Tibial artery (tissue), 4 donors: ENCODE measurements around the gene GPD1.

ENCODE experiments used
- DNase-seq, 2 donors: peaks; one replicate each; pipeline ENCODE4 v3.0.0-alpha.2; 2019
- H3K27ac ChIP-seq, 2 donors: fragments of 200-600 bp; sonication (generic) in 1 of 2; 1 replicate in 1 of 2; 2 replicates in 1 of 2; pipeline ENCODE4 v1.5.1; 2018 to 2019; ENCODE audit warnings: mild to moderate bottlenecking in 1 of 2
- H3K27me3 ChIP-seq, 2 donors: fragments of 200-600 bp; sonication (generic) in 1 of 2; one replicate each; pipeline versions ENCODE4 v1.5.1 to v1.6.0; 2016 to 2019
- H3K36me3 ChIP-seq, 3 donors: fragments of 200-600 bp; sonication (generic) in 2 of 3; one replicate each; pipeline ENCODE4 v1.5.1; 2016 to 2019; ENCODE audit warnings: mild to moderate bottlenecking in 2 of 3
- H3K4me1 ChIP-seq, 4 donors: fragments of 200-600 bp; sonication (generic) in 2 of 4; 1 replicate in 3 of 4; 2 replicates in 1 of 4; pipeline ENCODE4 v1.5.1; 2016 to 2019
- H3K4me3 ChIP-seq, 2 donors: fragments of 200-600 bp; sonication (generic) in 1 of 2; 1 replicate in 1 of 2; 2 replicates in 1 of 2; pipeline ENCODE4 v1.5.1; 2018 to 2019; ENCODE audit warnings: mild to moderate bottlenecking in 2 of 2
- H3K9me3 ChIP-seq, 3 donors: fragments of 200-600 bp; sonication (generic) in 1 of 3; one replicate each; pipeline ENCODE4 v1.5.1; 2016 to 2019
- CTCF ChIP-seq, 2 experiments: fragments of 200-600 bp in 1 of 2; fragments of 450-650 bp in 1 of 2; IDR thresholded peaks; one replicate each; pipeline ENCODE4 v1.5.1; 2017 to 2019; ENCODE audit warnings: antibody characterized with exemption in 2 of 2, mild to moderate bottlenecking in 1 of 2, moderate library complexity in 1 of 2
- intact Hi-C: fragments of 100-400 bp; cut with DNase I; formaldehyde crosslinking; loops from one replicate; pipeline ENCODE4 v1.15.0; 2023; ENCODE audit warnings: low total_unique reads

Gene GPD1

GRCh38 chr12:50057896-50058670 lies 45.7 kb upstream of the GPD1 start:
- H3K27me3 ChIP-seq, result peaks cover 0 to 28% of the 10 kb centered on the region in 2 donors
- H3K27ac ChIP-seq, result peak overlapping the region in 1 of 2 donors; percentile 45
- peaks cover 0 to 27% (median 25%) of the 10 kb centered on the region in 4 donors for H3K4me1 ChIP-seq
- intact Hi-C loops, result loop anchor here (5.0 kb wide), 1 partner anchor 91 kb away; no protein-coding TSS in a partner anchor
- H3K9me3 ChIP-seq, result no peaks in the 10 kb centered on the region
- H3K36me3 ChIP-seq, result no peaks in the 10 kb centered on the region
- no peak for TF ChIP-seq CTCF (IDR thresholded peaks at IDR 0.05)
- peak overlapping the region; percentile 57 to 78 for H3K4me3 ChIP-seq
- no peak for DNase-seq

GRCh38 chr12:50058743-50059312 lies 45.0 kb upstream of the GPD1 start:
- intact Hi-C loops, result loop anchor here (5.0 kb wide), 1 partner anchor 92 kb away; no protein-coding TSS in a partner anchor
- Histone ChIP-seq H3K4me1 (peaks cover 0 to 27% (median 25%) of the 10 kb centered on the region in 4 donors), H3K27me3 (peaks cover 0 to 21% of the 10 kb centered on the region in 2 donors)

GRCh38 chr12:50059440-50060119 lies 44.2 kb upstream of the GPD1 start:
- Histone ChIP-seq H3K27ac (no peak overlapping the region), H3K9me3 (no peaks in the 10 kb centered on the region), H3K27me3 (peaks cover 0 to 19% of the 10 kb centered on the region in 2 donors), H3K4me1 (peaks cover 0 to 27% (median 25%) of the 10 kb centered on the region in 4 donors), H3K4me3 (no peak overlapping the region), H3K36me3 (no peaks in the 10 kb centered on the region)
- TF ChIP-seq CTCF (IDR thresholded peaks at IDR 0.05), result no peak
- intact Hi-C loops, result loop anchor here (5.0 kb wide), 1 partner anchor 92 kb away; no protein-coding TSS in a partner anchor
- DNase-seq, result no peak

More at GRCh38 chr12:50058743-50059312, 45.0 kb upstream of the GPD1 start:
- Histone ChIP-seq H3K36me3 (no peaks in the 10 kb centered on the region), H3K27ac (no peak overlapping the region), H3K4me3 (no peak overlapping the region), H3K9me3 (no peaks in the 10 kb centered on the region)
- DNase-seq, result no peak
- no peak for TF ChIP-seq CTCF (IDR thresholded peaks at IDR 0.05)

GRCh38 chr12:50060120-50060468 lies 43.7 kb upstream of the GPD1 start:
- Histone ChIP-seq H3K4me3 (no peak overlapping the region), H3K36me3 (no peaks in the 10 kb centered on the region), H3K27me3 (peaks cover 0 to 14% of the 10 kb centered on the region in 2 donors), H3K4me1 (peaks cover 0 to 27% (median 25%) of the 10 kb centered on the region in 4 donors), H3K9me3 (no peaks in the 10 kb centered on the region), H3K27ac (no peak overlapping the region)
- TF ChIP-seq CTCF (IDR thresholded peaks at IDR 0.05), result no peak
- intact Hi-C loops, result no loop called here
- no peak for DNase-seq

GRCh38 chr12:50061171-50061570 lies 42.6 kb upstream of the GPD1 start:
- Histone ChIP-seq H3K4me3 (no peak overlapping the region), H3K27ac (no peak overlapping the region), H3K4me1 (peaks cover 0 to 23% (median 17%) of the 10 kb centered on the region in 4 donors), H3K9me3 (no peaks in the 10 kb centered on the region), H3K27me3 (peaks cover 0 to 7% of the 10 kb centered on the region in 2 donors), H3K36me3 (no peaks in the 10 kb centered on the region)
- intact Hi-C loops, result no loop called here
- no peak for DNase-seq
- TF ChIP-seq CTCF (IDR thresholded peaks at IDR 0.05), result peak in 1 of 2 experiments; percentile 13
